Calu3 (cell line): ENCODE data around the gene CPEB4. TPM values are rescaled to one million over a fixed set of nuclear protein-coding genes. Genes with fewer than 3 reads are reported as not detected.

Experiments used
- BruUV-seq: library from RNA; stranded (reverse); fragments of 400-500 nt; replicated peaks from 2 replicates; lab custom pipeline; 2021; lab: Mats Ljungman, UMichigan
- CTCF ChIA-PET: fragments of 300-600 bp; sonication (Branson Sonifier 250); formaldehyde crosslinking; loops from one replicate; lab custom pipeline; 2022; ENCODE audit warnings: antibody characterized with exemption; lab: Charles Lee
- DNase-seq: peaks from one replicate; pipeline ENCODE4 v3.0.0; 2022
- H3K27ac Mint-ChIP-seq: one replicate; pipeline ENCODE4 v1.8.0; 2022; ENCODE audit warnings: mixed read lengths; ENCODE audit not compliant: unreplicated experiment
- H3K27me3 Mint-ChIP-seq: one replicate; pipeline ENCODE4 v1.8.0; 2022; ENCODE audit warnings: mixed read lengths; ENCODE audit not compliant: unreplicated experiment
- H3K36me3 Mint-ChIP-seq: one replicate; pipeline ENCODE4 v1.8.0; 2022; ENCODE audit warnings: mild to moderate bottlenecking, moderate library complexity, mixed read lengths; ENCODE audit not compliant: insufficient read depth, unreplicated experiment
- H3K4me1 Mint-ChIP-seq: one replicate; pipeline ENCODE4 v1.8.0; 2022; ENCODE audit warnings: mild to moderate bottlenecking, low read depth, mixed read lengths; ENCODE audit not compliant: unreplicated experiment
- H3K4me3 Mint-ChIP-seq: one replicate; pipeline ENCODE4 v1.8.0; 2022; ENCODE audit warnings: mild to moderate bottlenecking, low read depth, moderate library complexity, mixed read lengths; ENCODE audit not compliant: unreplicated experiment
- H3K9me3 Mint-ChIP-seq: one replicate; pipeline ENCODE4 v1.8.0; 2022; ENCODE audit warnings: low read depth, mixed read lengths; ENCODE audit not compliant: unreplicated experiment
- CTCF ChIP-seq: fragments of 200-600 bp; IDR thresholded peaks from one replicate; pipeline ENCODE4 v1.8.0; 2022; ENCODE audit warnings: antibody characterized with exemption; ENCODE audit not compliant: unreplicated experiment
- intact Hi-C: fragments of 100-400 bp; cut with micrococcal nuclease; formaldehyde crosslinking; loops from one replicate; pipeline ENCODE4 v1.10.0; 2022; ENCODE audit not compliant: unreplicated experiment
- total RNA-seq: library from RNA; stranded (reverse); gene quantifications from 2 replicates; pipeline ENCODE4 v1.2.3, GENCODE V29; 2022

CPEB4 gene
- total RNA-seq, 1 experiment from 2014 or later, result 30.8 TPM

- Mint-ChIP-seq H3K4me3 (no peak overlapping the region), H3K27me3 (no peaks in the 10 kb centered on the region), H3K36me3 (no peaks in the 10 kb centered on the region), H3K4me1 (peaks cover 28% of the 10 kb centered on the region), H3K9me3 (no peaks in the 10 kb centered on the region), H3K27ac (no peak overlapping the region)
- DNase-seq, result no peak
- BruUV-seq, result no TSS peak
- intact Hi-C loops, result no loop called here
- no peak for TF ChIP-seq CTCF
- CTCF ChIA-PET, result interaction anchor here (0.6 kb wide), 1 partner anchor 1619 kb away, joined by 3 read pairs; no protein-coding TSS in a partner anchor
These were observed 52.1 kb downstream of the CPEB4 start for GRCh38 chr5:173940269-173940668.

DNA sequence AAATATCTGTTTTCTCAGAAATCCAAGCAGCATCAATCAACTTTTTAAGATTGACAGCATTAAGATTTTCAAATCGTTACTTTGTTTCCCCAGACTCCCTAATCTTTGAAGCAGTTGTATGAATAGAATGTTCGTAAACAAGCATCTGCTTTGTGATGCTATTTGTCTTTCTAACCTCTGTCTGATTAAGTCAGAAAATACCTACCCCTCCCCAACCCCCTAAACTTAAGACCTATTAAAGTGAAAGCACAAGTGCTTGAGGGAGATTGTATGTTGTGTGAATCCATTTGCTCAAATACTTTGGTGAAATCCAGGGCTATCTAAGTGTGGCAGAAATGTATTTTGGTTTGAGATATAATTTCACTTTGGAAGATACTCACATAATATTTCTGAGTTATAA, 53.0 kb downstream of the CPEB4 start:
- CTCF ChIA-PET, result no interaction called here
- TF ChIP-seq CTCF, result no peak
- Mint-ChIP-seq H3K4me3 (no peak overlapping the region), H3K4me1 (peaks cover 28% of the 10 kb centered on the region), H3K27ac (no peak overlapping the region), H3K9me3 (no peaks in the 10 kb centered on the region), H3K27me3 (no peaks in the 10 kb centered on the region), H3K36me3 (no peaks in the 10 kb centered on the region)
- intact Hi-C loops, result no loop called here
- no peak for DNase-seq
- BruUV-seq, result no TSS peak

GRCh38 chr5:173941758-173942401, 53.7 kb downstream of the CPEB4 start:
- TF ChIP-seq CTCF, result no peak
- H3K27me3 Mint-ChIP-seq, result no peaks in the 10 kb centered on the region
- no TSS peak for BruUV-seq
- H3K36me3 Mint-ChIP-seq, result no peaks in the 10 kb centered on the region
- H3K27ac Mint-ChIP-seq, result peak overlapping the region; percentile 89
- CTCF ChIA-PET, result interaction anchor here (1.4 kb wide), 1 partner anchor 31 kb away, joined by 4 read pairs; no protein-coding TSS in a partner anchor
- H3K9me3 Mint-ChIP-seq, result no peaks in the 10 kb centered on the region
- H3K4me1 Mint-ChIP-seq, result peaks cover 28% of the 10 kb centered on the region
- intact Hi-C loops, result loop anchor here (1.0 kb wide), 1 partner anchor 9 kb away; no protein-coding TSS in a partner anchor
- DNase-seq, result no peak
- peak overlapping the region; percentile 46 for H3K4me3 Mint-ChIP-seq

- Mint-ChIP-seq H3K36me3 (no peaks in the 10 kb centered on the region), H3K9me3 (no peaks in the 10 kb centered on the region), H3K4me1 (peaks cover 28% of the 10 kb centered on the region), H3K27me3 (no peaks in the 10 kb centered on the region), H3K4me3 (no peak overlapping the region), H3K27ac (no peak overlapping the region)
- intact Hi-C loops, result no loop called here
- CTCF ChIA-PET, result interaction anchor here (0.7 to 1.3 kb wide), 3 partner anchors 19 to 180 kb away, joined by 3 to 6 read pairs (median 5); no protein-coding TSS in a partner anchor
- no TSS peak for BruUV-seq
- DNase-seq, result no peak
- no peak for TF ChIP-seq CTCF
These were observed 56.4 kb downstream of the CPEB4 start for GRCh38 chr5:173944511-173944910.
